Endothelial cell (in vitro differentiated cells): Measurements from ENCODE around the gene CTNNA2. TPM values are rescaled to one million over a fixed set of nuclear protein-coding genes. Genes with fewer than 3 reads are reported as not detected.

ENCODE experiments used
- DNase-seq: peaks from one replicate; pipeline ENCODE4 v3.0.0; 2021; ENCODE audit warnings: low spot score
- H3K27ac Mint-ChIP-seq: one replicate; pipeline ENCODE4 v1.8.0; 2021; ENCODE audit warnings: mixed read lengths, inconsistent platforms; ENCODE audit not compliant: unreplicated experiment
- H3K27me3 Mint-ChIP-seq: one replicate; pipeline ENCODE4 v1.8.0; 2021; ENCODE audit warnings: mild to moderate bottlenecking, moderate library complexity, mixed read lengths, inconsistent platforms; ENCODE audit not compliant: unreplicated experiment
- H3K36me3 Mint-ChIP-seq: one replicate; pipeline ENCODE4 v1.8.0; 2021; ENCODE audit warnings: mild to moderate bottlenecking, low read depth, mixed read lengths, inconsistent platforms; ENCODE audit not compliant: unreplicated experiment
- H3K4me1 Mint-ChIP-seq: one replicate; pipeline ENCODE4 v1.8.0; 2021; ENCODE audit warnings: mild to moderate bottlenecking, mixed read lengths, inconsistent platforms; ENCODE audit not compliant: unreplicated experiment
- H3K4me3 Mint-ChIP-seq: one replicate; pipeline ENCODE4 v1.8.0; 2021; ENCODE audit warnings: mild to moderate bottlenecking, mixed read lengths, inconsistent platforms; ENCODE audit not compliant: unreplicated experiment
- H3K9me3 Mint-ChIP-seq: one replicate; pipeline ENCODE4 v1.8.0; 2021; ENCODE audit warnings: mixed read lengths, inconsistent platforms; ENCODE audit not compliant: unreplicated experiment
- total RNA-seq: library from RNA; stranded (reverse); fragmentation: NEBNext Ultra II Directional; extraction: Animal tissue kit (Norgen Biotek cat#: 25700); gene quantifications from one replicate; pipeline ENCODE4 v1.2.1, GENCODE V29; 2021; ENCODE audit not compliant: unreplicated experiment
- TF ChIP-seq, protein P1 (sequence below): fragments of 200-600 bp; sonication (generic); IDR thresholded peaks from one replicate; pipeline ENCODE4 v1.5.0; 2021; ENCODE audit warnings: antibody characterized with exemption; ENCODE audit not compliant: unreplicated experiment

Gene CTNNA2
- total RNA-seq, 1 donor from 2014 or later, result 4.7 TPM

DNA sequence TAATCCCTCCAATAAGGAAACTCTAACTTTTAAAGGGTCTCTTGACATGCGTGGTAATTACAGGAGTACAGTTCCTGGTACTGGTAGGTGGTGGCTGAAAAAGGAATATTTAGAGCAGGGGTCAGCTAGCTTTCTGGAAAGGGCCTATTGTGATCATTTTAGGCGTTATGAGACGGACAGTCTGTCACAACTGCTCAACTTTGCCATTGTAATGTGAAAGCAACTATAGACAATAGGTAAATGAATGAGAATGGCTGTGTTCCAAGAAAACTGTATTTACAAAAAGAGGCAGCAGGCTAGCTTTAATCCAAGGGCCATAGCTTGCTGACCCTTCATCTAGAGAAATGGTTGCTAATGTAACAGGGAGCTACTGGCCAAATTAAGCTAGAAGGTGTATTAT lies 969.4 kb downstream of the CTNNA2 start:
- TF ChIP-seq, protein P1, sequence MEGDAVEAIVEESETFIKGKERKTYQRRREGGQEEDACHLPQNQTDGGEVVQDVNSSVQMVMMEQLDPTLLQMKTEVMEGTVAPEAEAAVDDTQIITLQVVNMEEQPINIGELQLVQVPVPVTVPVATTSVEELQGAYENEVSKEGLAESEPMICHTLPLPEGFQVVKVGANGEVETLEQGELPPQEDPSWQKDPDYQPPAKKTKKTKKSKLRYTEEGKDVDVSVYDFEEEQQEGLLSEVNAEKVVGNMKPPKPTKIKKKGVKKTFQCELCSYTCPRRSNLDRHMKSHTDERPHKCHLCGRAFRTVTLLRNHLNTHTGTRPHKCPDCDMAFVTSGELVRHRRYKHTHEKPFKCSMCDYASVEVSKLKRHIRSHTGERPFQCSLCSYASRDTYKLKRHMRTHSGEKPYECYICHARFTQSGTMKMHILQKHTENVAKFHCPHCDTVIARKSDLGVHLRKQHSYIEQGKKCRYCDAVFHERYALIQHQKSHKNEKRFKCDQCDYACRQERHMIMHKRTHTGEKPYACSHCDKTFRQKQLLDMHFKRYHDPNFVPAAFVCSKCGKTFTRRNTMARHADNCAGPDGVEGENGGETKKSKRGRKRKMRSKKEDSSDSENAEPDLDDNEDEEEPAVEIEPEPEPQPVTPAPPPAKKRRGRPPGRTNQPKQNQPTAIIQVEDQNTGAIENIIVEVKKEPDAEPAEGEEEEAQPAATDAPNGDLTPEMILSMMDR, result no peak
- H3K27me3 Mint-ChIP-seq, result no peaks in the 10 kb centered on the region
- no peaks in the 10 kb centered on the region for H3K9me3 Mint-ChIP-seq
- H3K4me3 Mint-ChIP-seq, result no peak overlapping the region
- no peaks in the 10 kb centered on the region for H3K4me1 Mint-ChIP-seq
- no peak for DNase-seq
- H3K27ac Mint-ChIP-seq, result no peak overlapping the region
- no peaks in the 10 kb centered on the region for H3K36me3 Mint-ChIP-seq

DNA sequence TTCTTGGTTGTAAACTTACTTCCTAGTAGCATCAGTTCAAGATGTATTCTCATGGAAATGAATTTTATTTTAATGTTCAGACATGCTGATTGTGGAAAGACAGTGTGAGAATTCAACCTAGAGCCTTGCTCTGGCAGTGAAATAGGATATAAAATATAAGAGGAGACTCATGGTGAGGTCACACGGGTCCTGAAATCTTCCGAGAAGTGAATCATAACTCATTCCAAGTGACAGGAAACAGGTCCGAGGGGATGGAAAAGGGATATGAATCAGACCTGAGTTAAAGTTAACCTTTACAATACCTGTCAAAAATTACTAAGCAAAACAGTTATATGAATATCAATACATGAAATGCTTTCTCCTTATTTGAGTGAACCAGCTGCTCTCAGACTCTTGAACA lies 976.9 kb downstream of the CTNNA2 start:
- no peak overlapping the region for H3K4me3 Mint-ChIP-seq
- H3K27me3 Mint-ChIP-seq, result no peaks in the 10 kb centered on the region
- TF ChIP-seq, protein P1, result no peak
- no peaks in the 10 kb centered on the region for H3K4me1 Mint-ChIP-seq
- H3K9me3 Mint-ChIP-seq, result no peaks in the 10 kb centered on the region
- H3K27ac Mint-ChIP-seq, result no peak overlapping the region
- DNase-seq, result no peak
- no peaks in the 10 kb centered on the region for H3K36me3 Mint-ChIP-seq

DNA sequence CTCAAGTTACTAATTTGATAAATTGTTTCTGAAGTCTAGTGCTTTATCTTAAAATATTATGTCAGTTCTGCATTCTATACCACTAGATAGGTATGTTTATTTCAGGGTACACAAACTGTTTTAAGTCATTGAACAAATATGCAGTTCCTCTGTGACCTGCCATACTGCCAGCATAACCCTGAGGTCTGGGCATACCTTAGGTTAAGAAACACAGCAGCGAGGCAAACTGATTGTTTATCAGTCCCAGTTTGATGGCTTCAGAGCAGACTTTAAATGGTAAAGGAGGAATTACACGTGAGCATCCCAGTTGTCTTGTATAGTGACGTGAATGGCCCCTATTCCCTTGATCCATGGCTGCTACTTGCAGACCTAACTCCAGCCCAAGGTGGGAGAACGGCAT lies 978.1 kb downstream of the CTNNA2 start:
- Mint-ChIP-seq H3K9me3 (no peaks in the 10 kb centered on the region), H3K4me3 (no peak overlapping the region), H3K27ac (no peak overlapping the region), H3K36me3 (no peaks in the 10 kb centered on the region), H3K27me3 (no peaks in the 10 kb centered on the region), H3K4me1 (no peaks in the 10 kb centered on the region)
- DNase-seq, result no peak
- TF ChIP-seq, protein P1, result no peak

DNA sequence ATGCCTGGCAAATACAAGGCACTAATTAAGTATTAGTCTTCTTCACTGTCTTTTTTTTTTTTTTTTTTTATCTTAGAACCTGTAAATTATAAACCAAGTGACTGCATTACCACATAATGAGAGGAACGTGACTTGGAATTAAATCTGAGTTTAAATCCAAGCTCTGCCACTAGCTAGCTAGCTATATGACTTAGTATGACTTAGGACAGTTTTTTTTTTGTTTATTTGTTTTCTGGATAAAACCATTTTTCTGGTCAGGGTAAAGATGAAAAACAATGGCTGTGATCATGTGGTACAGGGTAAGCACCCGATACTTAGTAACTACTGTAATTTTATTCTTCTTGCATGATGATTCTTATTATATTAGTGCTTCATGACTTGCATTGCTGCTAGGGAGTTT lies 983.5 kb downstream of the CTNNA2 start:
- Mint-ChIP-seq H3K4me1 (no peaks in the 10 kb centered on the region), H3K27ac (no peak overlapping the region), H3K36me3 (no peaks in the 10 kb centered on the region), H3K4me3 (no peak overlapping the region), H3K9me3 (no peaks in the 10 kb centered on the region), H3K27me3 (no peaks in the 10 kb centered on the region)
- TF ChIP-seq, protein P1, result no peak
- DNase-seq, result no peak

DNA sequence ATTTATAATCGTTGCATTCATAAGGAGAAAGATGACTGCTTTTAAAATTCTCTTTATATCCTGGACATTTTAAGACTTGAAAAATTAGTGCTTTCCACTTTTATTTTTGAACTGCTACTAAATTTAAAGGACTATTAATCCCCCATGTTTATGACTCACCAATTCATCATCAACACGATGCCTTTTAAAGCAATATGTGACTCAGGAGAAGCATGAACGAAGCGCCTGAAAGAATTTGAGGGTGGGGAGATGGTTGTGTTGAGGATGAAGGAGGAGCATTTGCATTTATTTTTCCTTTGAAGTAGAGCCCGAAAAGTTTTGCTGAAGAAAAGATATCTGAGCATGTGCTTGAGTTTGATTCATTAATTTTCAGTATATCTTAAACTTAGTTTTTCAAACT lies 983.9 kb downstream of the CTNNA2 start:
- no peak for DNase-seq
- TF ChIP-seq, protein P1, result no peak
- Mint-ChIP-seq H3K9me3 (no peaks in the 10 kb centered on the region), H3K4me1 (no peaks in the 10 kb centered on the region), H3K27ac (no peak overlapping the region), H3K4me3 (no peak overlapping the region), H3K36me3 (no peaks in the 10 kb centered on the region), H3K27me3 (no peaks in the 10 kb centered on the region)
